Testis (tissue), 3 donors: Measurements from ENCODE around the gene RPS26. TPM values are rescaled to one million over a fixed set of nuclear protein-coding genes. Genes with fewer than 3 reads are reported as not detected.

Experiments used
- DNase-seq: peaks from one replicate; pipeline ENCODE4 v3.0.0-alpha.2; 2019
- H3K27ac ChIP-seq, 2 donors: fragments of 200-600 bp; sonication (generic); one replicate each; pipeline ENCODE4 v1.5.1; 2019
- H3K27me3 ChIP-seq: fragments of 200-600 bp; sonication (generic); one replicate; pipeline ENCODE4 v1.5.1; 2019
- H3K36me3 ChIP-seq: fragments of 200-600 bp; sonication (generic); one replicate; pipeline ENCODE4 v1.5.1; 2017; ENCODE audit warnings: low read depth; ENCODE audit errors: missing control alignments
- H3K4me1 ChIP-seq: fragments of 200-600 bp; sonication (generic); one replicate; pipeline ENCODE4 v1.5.1; 2019
- H3K4me3 ChIP-seq, 2 donors: fragments of 200-600 bp; sonication (generic); one replicate each; pipeline ENCODE4 v1.5.1; 2017 to 2019
- H3K9me3 ChIP-seq: fragments of 200-600 bp; sonication (generic); one replicate; pipeline ENCODE4 v1.5.1; 2017
- POLR2A ChIP-seq: fragments of 450-650 bp; IDR thresholded peaks from one replicate; pipeline ENCODE4 v1.6.1; 2017; ENCODE audit warnings: antibody characterized with exemption, mild to moderate bottlenecking, moderate library complexity
- WGBS, 2 donors: methylation state at CpG; one replicate each; pipeline ENCODE4 v1.1.5; 2018; 5-methylcytosine and 5-hydroxymethylcytosine counted together
- intact Hi-C: fragments of 100-400 bp; cut with DNase I; formaldehyde crosslinking; loops from one replicate; pipeline ENCODE4 v1.15.1; 2023; ENCODE audit warnings: low total_unique reads
- polyA plus RNA-seq: library from polyadenylated mRNA; stranded (reverse); fragments of 350-450 nt; fragmentation: Illumina TruSeq; extraction: RNeasy Lipid Tissue Mini Kit (QIAGEN cat#74804); gene quantifications from one replicate; pipeline ENCODE4 v1.2.3, GENCODE V29; 2014; ENCODE audit warnings: low read depth, low replicate concordance; ENCODE audit not compliant: insufficient read depth
- total RNA-seq, 2 donors: library from RNA; depleted of rRNA; stranded (reverse); fragments of >200 nt; gene quantifications; one replicate each; pipeline ENCODE4 v1.2.3, GENCODE V29; 2016
- TF ChIP-seq, protein P1 (sequence below), 3 experiments: fragments of 450-650 bp in 2 of 3; fragments of 200-600 bp in 1 of 3; sonication (generic) in 1 of 3; IDR thresholded peaks; one replicate each; pipeline ENCODE4 v1.5.1; 2016 to 2019; ENCODE audit warnings: antibody characterized with exemption in 3 of 3, mild to moderate bottlenecking in 2 of 3, moderate library complexity in 1 of 3

The RPS26 gene
- total and polyA plus RNA-seq, 3 donors from 2014 or later: 197 to 568 (median 395) TPM

- H3K27me3 ChIP-seq: no peaks in the 10 kb centered on the region
- no peaks in the 10 kb centered on the region for H3K9me3 ChIP-seq
- H3K36me3 ChIP-seq: no peaks in the 10 kb centered on the region
- 83 to 85% methylated on average over 3 of the region's 3 CpGs for WGBS, 2 donors
- H3K4me3 ChIP-seq: no peak overlapping the region
- TF ChIP-seq POLR2A: no peak
- TF ChIP-seq, protein P1, sequence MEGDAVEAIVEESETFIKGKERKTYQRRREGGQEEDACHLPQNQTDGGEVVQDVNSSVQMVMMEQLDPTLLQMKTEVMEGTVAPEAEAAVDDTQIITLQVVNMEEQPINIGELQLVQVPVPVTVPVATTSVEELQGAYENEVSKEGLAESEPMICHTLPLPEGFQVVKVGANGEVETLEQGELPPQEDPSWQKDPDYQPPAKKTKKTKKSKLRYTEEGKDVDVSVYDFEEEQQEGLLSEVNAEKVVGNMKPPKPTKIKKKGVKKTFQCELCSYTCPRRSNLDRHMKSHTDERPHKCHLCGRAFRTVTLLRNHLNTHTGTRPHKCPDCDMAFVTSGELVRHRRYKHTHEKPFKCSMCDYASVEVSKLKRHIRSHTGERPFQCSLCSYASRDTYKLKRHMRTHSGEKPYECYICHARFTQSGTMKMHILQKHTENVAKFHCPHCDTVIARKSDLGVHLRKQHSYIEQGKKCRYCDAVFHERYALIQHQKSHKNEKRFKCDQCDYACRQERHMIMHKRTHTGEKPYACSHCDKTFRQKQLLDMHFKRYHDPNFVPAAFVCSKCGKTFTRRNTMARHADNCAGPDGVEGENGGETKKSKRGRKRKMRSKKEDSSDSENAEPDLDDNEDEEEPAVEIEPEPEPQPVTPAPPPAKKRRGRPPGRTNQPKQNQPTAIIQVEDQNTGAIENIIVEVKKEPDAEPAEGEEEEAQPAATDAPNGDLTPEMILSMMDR (IDR thresholded peaks at IDR 0.05): no peak
- intact Hi-C loops: no loop called here
- H3K4me1 ChIP-seq: no peaks in the 10 kb centered on the region
- no peak overlapping the region for H3K27ac ChIP-seq
- no peak for DNase-seq
These were observed 44.4 kb downstream of the RPS26 start for GRCh38 chr12:56086096-56086495.

- no peak overlapping the region for H3K27ac ChIP-seq
These were observed 44.9 kb downstream of the RPS26 start for GRCh38 chr12:56086608-56087007.

DNA sequence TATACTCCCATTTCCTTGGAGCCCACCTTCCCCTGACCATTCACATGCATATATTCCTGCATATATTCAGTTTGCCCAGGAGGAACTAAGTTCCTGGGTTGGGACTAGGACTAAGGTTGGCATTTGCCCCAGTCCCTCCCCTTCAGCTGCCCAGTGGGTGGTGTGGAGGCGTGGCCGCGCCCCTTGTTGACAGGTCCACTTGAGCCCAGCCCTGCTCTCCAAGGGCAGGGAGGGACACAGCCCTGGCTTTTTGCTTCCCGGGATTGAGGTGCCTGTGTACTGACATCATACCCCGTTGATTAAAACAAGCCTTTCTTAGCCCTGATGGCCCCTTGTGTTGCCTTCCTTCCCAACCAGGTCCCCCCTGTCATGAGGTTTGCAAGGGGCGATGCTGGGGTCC, 45.5 kb downstream of the RPS26 start:
- H3K27ac ChIP-seq: no peak overlapping the region
- WGBS, 2 donors: 88 to 93% methylated on average over 6 of the region's 6 CpGs
- no peak for TF ChIP-seq POLR2A
- intact Hi-C loops: no loop called here
- no peaks in the 10 kb centered on the region for H3K27me3 ChIP-seq
- DNase-seq: no peak
- H3K9me3 ChIP-seq: no peaks in the 10 kb centered on the region
- H3K4me1 ChIP-seq: no peaks in the 10 kb centered on the region
- H3K36me3 ChIP-seq: no peaks in the 10 kb centered on the region
- no peak overlapping the region for H3K4me3 ChIP-seq

More at GRCh38 chr12:56086608-56087007, 44.9 kb downstream of the RPS26 start:
- Histone ChIP-seq H3K9me3 (no peaks in the 10 kb centered on the region), H3K4me3 (no peak overlapping the region), H3K36me3 (no peaks in the 10 kb centered on the region), H3K4me1 (no peaks in the 10 kb centered on the region), H3K27me3 (no peaks in the 10 kb centered on the region)
- no peak for TF ChIP-seq POLR2A
- TF ChIP-seq, protein P1 (IDR thresholded peaks at IDR 0.05): no peak
- intact Hi-C loops: no loop called here
- 70 to 93% methylated on average over 5 to 6 of the region's 6 CpGs for WGBS, 2 donors
- DNase-seq: no peak

Other genes starting within 250 kb of the RPS26 start
- gene SARNP, start 224.2 kb upstream of the RPS26 start, total RNA-seq: 10 to 100 TPM; 88.3 to 96.3 TPM
- gene SARNP, start 224.2 kb upstream of the RPS26 start, polyA plus RNA-seq: 99.2 TPM
- gene ORMDL2, start 223.9 kb upstream of the RPS26 start, total RNA-seq: 10 to 100 TPM; 16.2 to 18.6 TPM
- gene ORMDL2, start 223.9 kb upstream of the RPS26 start, polyA plus RNA-seq: 82.4 TPM
- gene DNAJC14, start 212.3 kb upstream of the RPS26 start, total RNA-seq: 10 to 100 TPM; 74.6 to 75.4 TPM
- 67.6 TPM for gene DNAJC14, start 212.3 kb upstream of the RPS26 start, polyA plus RNA-seq
- gene MMP19, start 199.0 kb upstream of the RPS26 start, total RNA-seq: 1 to 10 TPM; 1.3 TPM
- gene MMP19, start 199.0 kb upstream of the RPS26 start, polyA plus RNA-seq: 6.5 TPM
- gene PYM1, start 114.0 kb upstream of the RPS26 start, total RNA-seq: 10 to 100 TPM; 51.8 to 71.3 TPM
- gene PYM1, start 114.0 kb upstream of the RPS26 start, polyA plus RNA-seq: 51.6 TPM
- gene DGKA, start 110.8 kb upstream of the RPS26 start, total RNA-seq: 10 to 100 TPM; 28.9 to 40.4 TPM
- gene DGKA, start 110.8 kb upstream of the RPS26 start, polyA plus RNA-seq: 40.3 TPM
- gene PMEL, start 75.9 kb upstream of the RPS26 start, total RNA-seq: 10 to 100 TPM in 1 of 2 donors, 1 to 10 TPM in 1; 8.9 to 11.1 TPM
- gene PMEL, start 75.9 kb upstream of the RPS26 start, polyA plus RNA-seq: 8.2 TPM
- gene CDK2, start 75.1 kb upstream of the RPS26 start, total RNA-seq: 10 to 100 TPM; 16.5 to 20.3 TPM
- gene CDK2, start 75.1 kb upstream of the RPS26 start, polyA plus RNA-seq: 19.8 TPM
- 100 to 1,000 TPM; 144 to 198 TPM for gene RAB5B, start 67.8 kb upstream of the RPS26 start, total RNA-seq
- gene RAB5B, start 67.8 kb upstream of the RPS26 start, polyA plus RNA-seq: 139 TPM
- 10 to 100 TPM in 1 of 2 donors, 1 to 10 TPM in 1; 9.5 to 14.3 TPM for gene SUOX, start 44.6 kb upstream of the RPS26 start, total RNA-seq
- gene SUOX, start 44.6 kb upstream of the RPS26 start, polyA plus RNA-seq: 14.1 TPM
- 10 to 100 TPM; 10.7 to 13.9 TPM for gene IKZF4, start 20.9 kb upstream of the RPS26 start, total RNA-seq
- gene IKZF4, start 20.9 kb upstream of the RPS26 start, polyA plus RNA-seq: 17.7 TPM
- 1 to 10 TPM; 3.3 to 9.8 TPM for gene ERBB3, start 38.2 kb downstream of the RPS26 start, total RNA-seq
- gene ERBB3, start 38.2 kb downstream of the RPS26 start, polyA plus RNA-seq: 6.1 TPM
- 10 to 100 TPM; 61.0 to 81.4 TPM for gene PA2G4, start 62.6 kb downstream of the RPS26 start, total RNA-seq
- 190 TPM for gene PA2G4, start 62.6 kb downstream of the RPS26 start, polyA plus RNA-seq
- 1,000 to 10,000 TPM; 1,066 to 1,985 TPM for gene RPL41, start 74.7 kb downstream of the RPS26 start, total RNA-seq
- gene RPL41, start 74.7 kb downstream of the RPS26 start, polyA plus RNA-seq: 2,323 TPM
- gene ZC3H10, start 76.3 kb downstream of the RPS26 start, total RNA-seq: 10 to 100 TPM; 16.2 to 20.6 TPM
- gene ZC3H10, start 76.3 kb downstream of the RPS26 start, polyA plus RNA-seq: 12.4 TPM
- 10 to 100 TPM; 72.0 to 99.8 TPM for gene ESYT1, start 86.3 kb downstream of the RPS26 start, total RNA-seq
- 50.8 TPM for gene ESYT1, start 86.3 kb downstream of the RPS26 start, polyA plus RNA-seq
- gene MYL6B, start 110.7 kb downstream of the RPS26 start, total RNA-seq: 100 to 1,000 TPM; 229 to 428 TPM
- 480 TPM for gene MYL6B, start 110.7 kb downstream of the RPS26 start, polyA plus RNA-seq
- gene MYL6, start 116.4 kb downstream of the RPS26 start, total RNA-seq: 1,000 to 10,000 TPM in 1 of 2 donors, 100 to 1,000 TPM in 1; 939 to 1,373 TPM
- gene MYL6, start 116.4 kb downstream of the RPS26 start, polyA plus RNA-seq: 1,271 TPM
- gene SMARCC2, start 147.6 kb downstream of the RPS26 start, total RNA-seq: 100 to 1,000 TPM; 106 to 148 TPM
- 69.5 TPM for gene SMARCC2, start 147.6 kb downstream of the RPS26 start, polyA plus RNA-seq
- 10 to 100 TPM; 63.7 to 70.2 TPM for gene RNF41, start 180.0 kb downstream of the RPS26 start, total RNA-seq
- 49.3 TPM for gene RNF41, start 180.0 kb downstream of the RPS26 start, polyA plus RNA-seq
- 10 to 100 TPM; 27.5 to 30.4 TPM for gene NABP2, start 182.4 kb downstream of the RPS26 start, total RNA-seq
- gene NABP2, start 182.4 kb downstream of the RPS26 start, polyA plus RNA-seq: 40.8 TPM
- under 1 TPM in 1 of 2 donors, not detected in 1; 0.87 TPM for gene SLC39A5, start 188.1 kb downstream of the RPS26 start, total RNA-seq
- gene SLC39A5, start 188.1 kb downstream of the RPS26 start, polyA plus RNA-seq: 3.9 TPM
- 10 to 100 TPM; 26.8 to 32.3 TPM for gene ANKRD52, start 216.5 kb downstream of the RPS26 start, total RNA-seq
- 20.1 TPM for gene ANKRD52, start 216.5 kb downstream of the RPS26 start, polyA plus RNA-seq
- 10 to 100 TPM; 24.2 to 26.9 TPM for gene COQ10A, start 225.0 kb downstream of the RPS26 start, total RNA-seq
- gene COQ10A, start 225.0 kb downstream of the RPS26 start, polyA plus RNA-seq: 10.6 TPM